HFF-Myc (cell line): Measurements from ENCODE around the gene HSD17B3.

Source experiments
- DNase-seq: peaks from one replicate; pipeline ENCODE4 v3.0.0-alpha.2; 2011; ENCODE audit warnings: low read depth; ENCODE audit errors: extremely low read depth
- H3K4me3 ChIP-seq: replicated peaks from 2 replicates; pipeline ENCODE4 v1.5.1; 2011; ENCODE audit warnings: low read depth, mild to moderate bottlenecking, control low read depth, low read length
- CTCF ChIP-seq: IDR thresholded peaks from 2 replicates; pipeline ENCODE4 v1.5.1; 2012; ENCODE audit warnings: mild to moderate bottlenecking, low read depth, low read length, control low read depth; ENCODE audit errors: missing control alignments

The HSD17B3 gene

GRCh38 chr9:96289392-96289791, 12.6 kb downstream of the HSD17B3 start:
- no peak for DNase-seq
- no peak for TF ChIP-seq CTCF

GRCh38 chr9:96281641-96282040, 20.3 kb downstream of the HSD17B3 start:
- no peak overlapping the region for H3K4me3 ChIP-seq
- DNase-seq: no peak
- TF ChIP-seq CTCF: no peak

More at GRCh38 chr9:96289392-96289791, 12.6 kb downstream of the HSD17B3 start:
- H3K4me3 ChIP-seq: no peak overlapping the region

GRCh38 chr9:96279932-96280331, 22.0 kb downstream of the HSD17B3 start:
- TF ChIP-seq CTCF: no peak

GRCh38 chr9:96274939-96275338, 27.0 kb downstream of the HSD17B3 start:
- no peak for DNase-seq
- no peak for TF ChIP-seq CTCF
- no peak overlapping the region for H3K4me3 ChIP-seq

More at GRCh38 chr9:96279932-96280331, 22.0 kb downstream of the HSD17B3 start:
- H3K4me3 ChIP-seq: no peak overlapping the region
- DNase-seq: no peak

- no peak for TF ChIP-seq CTCF
- peak; percentile 6 for DNase-seq
- no peak overlapping the region for H3K4me3 ChIP-seq
These were observed 31.7 kb downstream of the HSD17B3 start for GRCh38 chr9:96270236-96270744.

- no peak for DNase-seq
- no peak for TF ChIP-seq CTCF
- H3K4me3 ChIP-seq: no peak overlapping the region
These were observed 43.0 kb downstream of the HSD17B3 start for GRCh38 chr9:96258967-96259366.

- no peak overlapping the region for H3K4me3 ChIP-seq
- DNase-seq: peak; percentile 19
- TF ChIP-seq CTCF: no peak
These were observed 45.2 kb downstream of the HSD17B3 start for GRCh38 chr9:96256800-96257199.
